HG03558 (cell line): ENCODE data around the gene ELK4.

ENCODE experiments used
- ATAC-seq: cut with Tn5 transposase; IDR thresholded peaks from one replicate; pipeline ENCODE4 v1.9.1; 2021; ENCODE audit warnings: moderate number of reproducible peaks; ENCODE audit not compliant: unreplicated experiment; ENCODE audit errors: extremely low read depth

The ELK4 gene

DNA sequence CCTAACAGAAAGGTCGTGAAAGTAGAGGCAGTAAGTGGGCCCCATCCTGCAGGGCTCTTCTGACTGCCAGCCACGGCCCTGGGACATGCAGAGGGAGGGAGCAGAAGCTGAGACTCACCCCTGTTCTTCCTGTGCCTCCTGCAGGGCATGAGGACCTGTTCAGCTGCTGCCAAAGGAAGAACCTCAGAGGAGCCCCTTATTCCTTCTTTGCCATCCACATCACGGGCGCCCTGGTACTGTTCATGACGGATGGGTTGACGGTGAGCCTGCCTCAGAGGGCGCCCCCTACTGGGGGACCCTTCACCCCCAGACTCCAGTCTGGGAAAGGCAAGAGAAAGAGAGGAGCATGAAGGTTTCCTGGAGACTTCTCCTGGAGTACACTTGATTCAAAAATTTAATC lies 47.1 kb downstream of the ELK4 start:
- ATAC-seq, result no peak

DNA sequence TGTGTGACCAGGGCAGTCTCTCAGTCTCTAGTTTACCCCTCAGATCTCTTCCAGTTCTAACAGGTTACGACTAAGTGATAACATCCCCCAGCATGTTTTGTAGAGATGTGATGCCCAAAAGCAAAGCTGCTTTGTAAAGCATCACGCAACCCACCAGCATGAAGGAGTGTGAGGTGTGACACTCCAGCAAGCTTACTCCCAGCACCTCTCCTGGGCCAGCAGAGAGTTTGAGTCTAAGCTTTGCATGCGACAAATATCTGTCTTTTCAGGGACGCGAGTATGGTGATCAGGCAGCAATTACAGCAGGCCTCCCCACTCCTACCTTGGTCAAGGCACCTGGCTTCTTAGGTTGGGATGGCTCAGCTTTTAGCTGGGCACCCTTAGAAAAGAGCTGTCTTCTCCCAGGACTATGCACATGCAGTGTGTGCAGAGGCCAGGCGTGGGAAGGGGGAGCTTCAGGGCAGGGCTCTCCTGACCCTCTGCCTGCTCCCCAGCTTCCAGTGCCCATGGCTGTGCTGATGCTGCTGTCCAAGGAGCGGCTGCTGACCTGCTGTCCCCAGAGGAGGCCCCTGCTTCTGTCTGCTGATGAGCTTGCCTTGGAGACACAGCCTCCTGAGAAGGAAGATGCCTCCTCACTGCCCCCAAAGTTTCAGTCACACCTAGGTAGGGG lies 48.2 kb downstream of the ELK4 start:
- no peak for ATAC-seq

DNA sequence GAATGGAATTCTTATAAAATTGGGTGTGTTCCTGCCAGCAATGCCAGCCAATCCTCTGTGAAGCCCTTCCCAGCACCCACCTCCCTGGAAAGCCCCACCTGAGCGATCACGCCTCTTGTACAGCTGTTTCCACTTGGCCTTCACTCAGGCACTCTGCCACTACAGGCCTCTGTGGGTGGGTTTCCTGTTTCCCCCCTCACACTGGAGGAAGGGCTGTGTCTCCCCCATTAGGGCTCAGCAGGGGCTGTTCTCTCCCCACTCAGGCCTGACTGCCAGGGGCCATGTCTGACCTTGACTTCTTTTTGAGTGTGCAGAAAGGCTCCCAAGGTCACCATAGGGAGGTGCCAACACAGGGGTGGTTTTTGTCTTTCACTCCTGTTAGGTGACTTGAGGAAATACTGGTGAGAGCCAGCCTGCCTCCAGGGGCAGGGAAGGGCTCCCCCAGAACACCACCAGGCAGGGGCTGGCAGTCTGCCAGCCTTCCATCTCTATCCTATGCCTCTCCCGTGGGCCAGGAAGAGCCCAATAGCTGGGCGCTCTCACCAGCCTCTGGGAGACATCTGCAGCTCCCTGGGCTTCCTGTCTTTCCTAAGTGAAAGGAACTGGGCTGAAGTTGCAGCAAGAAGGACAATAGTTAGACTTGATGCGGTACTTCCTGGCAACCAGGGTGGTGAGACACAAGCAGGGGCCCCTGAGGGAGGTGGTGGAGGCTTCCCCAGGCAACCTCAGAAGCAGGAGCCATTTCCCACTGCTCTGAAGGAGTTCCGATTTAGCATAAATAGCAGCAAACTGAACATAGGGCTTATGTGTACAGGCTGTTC lies 49.1 kb downstream of the ELK4 start:
- ATAC-seq, result no peak

DNA sequence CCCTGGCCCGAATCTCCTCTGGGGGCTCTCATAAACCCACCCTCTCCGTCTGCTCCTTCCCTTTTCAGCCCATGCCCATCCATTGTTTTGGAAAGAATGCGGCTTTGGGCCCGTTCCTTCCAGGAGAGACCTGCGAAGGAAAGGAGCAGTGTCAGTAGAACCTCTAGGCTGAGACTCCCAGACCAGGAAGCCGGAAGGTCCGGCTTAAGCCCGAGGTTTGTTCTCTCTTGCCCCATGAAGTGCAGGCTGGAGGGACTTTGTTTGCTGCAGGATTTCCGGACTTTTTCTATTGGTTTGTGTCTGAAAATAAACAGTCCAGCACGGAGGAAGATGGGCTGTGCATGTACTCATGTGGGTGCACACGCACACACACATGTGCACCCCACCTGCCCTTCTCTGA lies 49.8 kb downstream of the ELK4 start:
- ATAC-seq, result no peak

DNA sequence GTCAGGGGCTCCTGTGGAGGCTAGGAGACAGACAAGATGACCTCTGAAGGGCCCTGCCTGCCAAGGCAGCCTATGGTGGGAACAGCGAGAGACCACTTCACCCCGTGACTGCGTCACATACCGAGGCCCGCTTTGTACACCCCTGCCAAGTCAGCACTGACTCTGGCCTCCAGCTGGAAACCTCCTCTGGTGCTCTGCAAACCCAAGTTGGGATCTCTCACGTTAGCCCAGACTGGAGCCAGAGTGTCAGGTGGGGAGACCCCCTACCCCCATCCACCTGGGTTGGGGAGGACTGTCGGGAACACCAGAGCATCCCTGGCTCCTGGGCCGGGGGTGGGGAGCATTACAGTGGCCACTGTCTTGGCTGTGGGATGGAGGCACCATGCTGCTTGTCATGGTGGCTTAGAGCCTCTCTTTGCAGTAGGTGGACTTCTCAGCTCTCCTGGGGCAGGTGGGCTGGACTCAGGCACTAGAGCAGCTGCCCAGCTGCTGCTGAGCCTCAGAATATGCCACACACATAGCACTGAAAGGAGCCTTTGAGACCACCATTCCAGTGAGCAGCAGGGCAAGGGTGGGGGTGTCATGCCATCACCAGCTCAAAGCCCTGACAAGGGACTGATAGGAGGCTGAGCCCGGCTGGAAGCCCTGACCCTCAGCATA lies 50.4 kb downstream of the ELK4 start:
- ATAC-seq, result no peak

DNA sequence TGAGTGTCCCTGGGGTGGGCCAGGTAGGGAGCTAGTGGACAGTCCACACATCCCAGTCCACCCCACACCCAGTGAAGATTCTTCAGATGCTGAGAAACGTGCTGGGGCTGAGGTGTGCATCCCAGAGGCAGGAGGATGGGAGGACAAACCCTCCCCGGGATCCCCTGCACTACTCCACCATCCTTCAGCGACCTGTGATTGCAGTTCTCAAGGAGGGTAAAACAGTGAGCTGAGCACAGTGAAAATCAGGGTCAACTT lies 51.0 kb downstream of the ELK4 start:
- no peak for ATAC-seq

DNA sequence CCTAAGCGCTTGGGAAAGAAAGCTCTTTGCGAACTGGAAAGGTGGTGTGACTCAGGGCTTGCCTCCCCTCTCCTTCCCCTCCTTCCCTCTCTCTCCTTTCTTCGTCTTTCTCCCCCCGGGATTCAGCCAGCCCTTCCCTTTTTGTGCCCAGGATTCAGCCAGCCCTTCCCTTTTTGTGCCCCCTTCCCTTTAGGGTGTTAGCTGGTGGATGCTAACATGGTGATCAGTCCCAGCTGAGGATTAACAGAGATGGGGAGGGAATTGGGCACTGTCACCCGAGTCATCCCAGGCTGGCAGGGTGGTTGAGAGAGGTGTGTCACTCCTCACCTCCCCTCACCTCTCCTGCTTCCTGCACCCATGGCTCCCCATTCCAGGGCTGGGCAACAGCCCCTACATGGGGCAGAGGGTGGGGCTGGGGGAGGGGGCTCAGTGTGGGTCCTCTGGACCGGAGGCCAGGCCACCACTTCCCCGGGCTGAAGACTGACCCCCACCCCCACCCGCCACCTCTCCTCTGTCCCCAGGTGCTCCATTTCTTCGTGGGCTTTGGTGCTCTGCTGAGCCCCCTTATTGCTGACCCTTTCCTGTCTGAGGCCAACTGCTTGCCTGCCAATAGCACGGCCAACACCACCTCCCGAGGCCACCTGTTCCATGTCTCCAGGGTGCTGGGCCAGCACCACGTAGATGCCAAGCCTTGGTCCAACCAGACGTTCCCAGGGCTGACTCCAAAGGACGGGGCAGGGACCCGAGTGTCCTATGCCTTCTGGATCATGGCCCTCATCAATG lies 51.5 kb downstream of the ELK4 start:
- ATAC-seq, result no peak

DNA sequence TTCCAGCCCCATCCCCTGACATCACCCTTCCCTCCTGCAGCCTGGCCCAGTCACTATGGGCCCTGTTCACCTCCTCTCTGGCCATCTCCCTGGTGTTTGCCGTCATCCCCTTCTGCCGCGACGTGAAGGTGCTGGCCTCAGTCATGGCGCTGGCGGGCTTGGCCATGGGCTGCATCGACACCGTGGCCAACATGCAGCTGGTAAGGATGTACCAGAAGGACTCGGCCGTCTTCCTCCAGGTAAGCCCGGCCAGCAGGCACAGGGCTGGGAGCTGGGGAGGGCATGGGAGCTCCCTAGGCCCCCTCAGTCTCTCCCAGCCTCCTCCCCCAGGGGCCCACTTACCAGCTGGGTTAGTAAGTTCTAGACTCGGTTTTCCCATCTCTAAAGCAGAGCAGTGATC lies 52.1 kb downstream of the ELK4 start:
- ATAC-seq, result no peak

DNA sequence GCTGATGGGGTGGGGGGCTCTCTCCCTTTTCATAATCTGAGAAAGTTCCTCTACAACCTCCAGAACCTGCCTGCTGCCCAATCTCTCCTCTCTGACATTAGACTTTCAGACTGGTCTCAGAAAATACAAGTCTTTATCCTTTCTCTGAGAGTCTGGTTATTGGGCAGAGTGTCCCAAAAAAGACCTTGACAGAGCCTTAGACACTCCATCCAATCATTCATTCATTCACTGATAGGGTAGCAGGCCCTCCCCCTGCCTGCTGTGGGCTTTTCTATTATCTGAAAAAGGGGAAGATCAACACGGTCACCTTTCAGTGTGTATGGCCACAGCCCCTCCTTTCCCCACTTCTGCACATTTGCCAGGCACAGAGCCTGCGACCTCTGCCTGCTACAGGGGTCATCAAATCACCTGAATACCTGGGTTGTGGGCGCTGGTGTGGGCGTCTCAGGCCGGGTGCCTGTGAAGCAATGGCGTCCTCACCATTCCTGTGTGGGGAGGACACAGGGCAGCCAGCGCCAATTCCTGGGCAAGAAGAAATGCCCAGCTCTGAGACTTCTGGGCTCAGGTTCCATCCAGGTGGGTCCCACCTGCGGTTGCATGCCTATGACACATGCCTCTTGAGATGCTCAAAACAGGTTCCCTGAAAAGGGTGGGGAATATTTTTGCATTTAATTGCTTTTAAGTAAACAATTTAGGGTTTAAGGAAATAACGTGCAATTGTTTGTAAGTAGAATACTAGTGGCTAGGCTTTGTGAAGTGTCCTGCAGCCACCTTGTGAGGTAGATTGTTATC lies 52.8 kb downstream of the ELK4 start:
- ATAC-seq, result no peak

DNA sequence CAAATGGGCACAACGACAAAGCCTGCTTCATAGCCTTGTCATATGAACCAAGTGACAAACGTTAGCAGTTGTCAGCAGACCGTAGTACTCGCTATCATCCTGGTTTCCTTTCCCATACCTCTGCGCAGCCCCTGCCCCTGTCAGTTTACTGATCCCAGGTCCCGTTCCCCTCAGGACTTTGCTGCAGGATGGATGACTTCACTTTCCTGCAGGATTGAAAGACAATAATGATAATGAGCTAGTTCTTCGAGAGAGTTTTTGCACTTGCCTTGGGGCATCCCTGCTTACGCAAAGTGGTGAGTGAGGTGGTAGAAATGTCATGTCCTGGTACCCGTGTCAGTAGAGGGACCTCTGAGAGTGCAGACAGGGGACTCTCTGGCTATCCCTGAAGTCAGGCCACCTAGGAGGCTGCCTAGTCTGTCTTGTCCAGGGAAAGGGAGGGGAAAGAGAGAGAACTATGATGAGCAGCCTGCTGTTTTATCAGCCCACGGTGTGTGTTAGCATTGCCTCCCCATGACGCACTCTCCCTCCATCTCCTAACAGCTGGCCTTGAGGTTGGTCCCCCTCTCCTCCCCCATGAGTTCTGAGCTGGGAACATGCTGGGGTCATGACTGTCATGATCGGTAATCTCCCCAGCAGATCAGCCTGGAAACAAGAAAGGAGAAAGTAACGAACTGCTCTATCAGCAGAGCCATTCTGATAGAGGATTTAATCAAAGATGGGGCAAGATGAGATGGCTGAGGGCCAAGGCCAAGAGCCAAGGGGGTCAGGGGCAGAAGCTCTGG lies 53.7 kb downstream of the ELK4 start:
- no peak for ATAC-seq

DNA sequence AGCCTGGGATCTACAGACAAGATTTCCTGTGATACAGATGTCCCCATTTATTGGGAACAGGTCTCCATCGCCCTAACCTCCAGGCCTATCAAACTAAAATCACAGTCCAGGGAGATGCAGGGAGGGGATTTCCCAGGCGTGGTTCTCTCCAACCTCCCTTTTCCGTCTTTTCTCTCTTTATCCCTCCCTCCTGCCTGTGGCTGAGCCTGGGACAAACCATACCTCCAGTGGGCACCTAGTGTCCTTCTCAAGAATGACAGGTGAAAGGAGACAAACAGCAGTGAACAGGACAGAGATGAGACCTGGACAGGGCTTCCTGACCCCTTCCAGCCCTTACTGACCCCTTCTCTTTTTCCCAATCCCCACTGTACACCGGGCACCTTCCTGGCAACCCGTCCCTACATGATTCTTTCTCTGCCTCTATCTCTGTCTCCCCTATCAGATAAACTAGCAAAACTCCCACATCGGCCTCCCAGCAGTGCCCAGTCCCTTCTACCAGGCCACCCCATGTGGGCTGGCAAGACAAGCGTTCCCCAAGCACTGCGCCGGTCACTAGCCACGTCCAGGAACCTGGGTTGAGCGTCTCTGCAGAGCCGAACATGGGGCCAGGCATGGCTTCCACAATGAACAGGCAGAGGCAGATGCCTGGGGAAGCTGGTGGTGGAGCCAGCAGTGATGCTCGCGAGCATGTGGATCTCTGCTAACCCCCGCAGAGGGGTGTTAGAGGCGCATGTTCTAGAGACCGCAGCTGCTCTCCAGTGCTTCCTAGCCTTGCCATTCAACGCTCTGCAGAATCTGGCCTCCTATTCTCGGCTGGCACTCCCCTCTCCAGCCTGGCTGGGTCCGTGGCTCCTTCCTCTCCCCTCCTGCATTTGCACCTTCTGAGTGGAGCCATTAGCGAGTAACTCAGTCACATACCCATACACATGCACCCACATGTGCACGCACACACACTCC lies 54.7 kb downstream of the ELK4 start:
- ATAC-seq, result no peak

DNA sequence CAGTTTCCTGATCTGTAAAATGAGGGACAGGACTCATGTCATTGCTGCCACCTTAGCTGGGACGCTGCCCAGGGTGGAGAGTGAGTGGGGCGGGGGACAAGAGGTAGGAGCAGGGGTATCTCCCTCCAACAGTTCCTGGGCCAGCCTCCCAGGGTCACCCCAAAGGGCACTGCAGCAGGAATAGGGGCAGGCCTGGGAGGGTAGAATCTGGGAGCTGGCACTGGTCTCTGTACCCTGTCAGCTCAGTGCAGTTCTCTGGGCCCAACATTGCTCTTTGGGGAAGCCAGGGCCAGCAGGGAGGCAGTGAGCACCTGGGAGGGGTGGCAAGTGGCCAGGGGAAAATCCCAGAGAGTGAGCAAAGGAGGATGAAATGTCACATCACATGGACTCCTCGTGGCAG lies 55.8 kb downstream of the ELK4 start:
- ATAC-seq, result no peak

DNA sequence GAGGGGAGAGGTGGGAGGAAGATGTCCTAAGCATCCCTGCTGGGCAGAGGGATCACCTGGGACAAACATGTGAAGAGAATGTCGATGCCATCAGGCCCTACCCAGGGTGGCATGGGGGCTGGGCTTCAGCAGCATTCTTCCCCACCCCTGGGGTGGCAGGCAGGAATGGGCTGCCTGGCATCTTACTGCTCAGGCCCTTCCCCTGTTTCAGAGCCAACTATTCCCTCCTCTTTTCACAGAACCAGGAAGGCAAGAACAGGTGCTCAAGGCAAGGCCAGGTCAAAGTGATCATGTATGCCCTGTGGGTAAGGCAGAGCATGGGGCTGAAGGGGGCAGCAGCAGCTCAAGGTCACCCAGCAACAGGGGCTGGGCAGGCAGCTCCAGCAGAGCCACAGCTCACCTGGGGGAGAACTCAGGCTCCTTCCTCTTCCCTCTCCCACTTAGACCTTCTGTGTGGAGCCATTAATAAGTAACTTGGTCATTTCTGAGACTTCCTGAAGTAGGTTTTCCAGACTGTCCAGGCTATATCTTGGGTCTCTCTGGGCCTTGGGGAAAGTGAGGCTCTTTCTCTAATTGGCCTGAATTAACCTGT lies 56.4 kb downstream of the ELK4 start:
- no peak for ATAC-seq

DNA sequence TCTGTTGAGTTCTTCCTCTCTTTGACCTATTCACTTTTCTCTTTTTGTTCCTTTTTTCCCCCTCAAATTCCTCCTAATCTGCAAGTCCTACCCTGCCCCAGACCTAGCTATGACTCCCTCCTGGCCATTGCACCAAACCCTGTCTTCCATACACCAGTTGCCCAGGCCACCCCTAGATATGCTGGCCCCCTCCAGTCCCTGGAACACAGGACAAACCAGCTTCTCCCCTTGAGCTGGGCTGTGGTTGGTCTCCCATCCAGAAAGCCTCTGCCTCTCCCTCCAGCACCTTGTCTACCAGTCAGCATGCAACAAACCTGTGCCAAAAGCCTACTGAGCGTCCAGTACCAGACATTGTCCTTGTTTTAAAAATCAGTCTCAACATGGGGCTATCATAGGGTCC lies 59.4 kb downstream of the ELK4 start:
- no peak for ATAC-seq

DNA sequence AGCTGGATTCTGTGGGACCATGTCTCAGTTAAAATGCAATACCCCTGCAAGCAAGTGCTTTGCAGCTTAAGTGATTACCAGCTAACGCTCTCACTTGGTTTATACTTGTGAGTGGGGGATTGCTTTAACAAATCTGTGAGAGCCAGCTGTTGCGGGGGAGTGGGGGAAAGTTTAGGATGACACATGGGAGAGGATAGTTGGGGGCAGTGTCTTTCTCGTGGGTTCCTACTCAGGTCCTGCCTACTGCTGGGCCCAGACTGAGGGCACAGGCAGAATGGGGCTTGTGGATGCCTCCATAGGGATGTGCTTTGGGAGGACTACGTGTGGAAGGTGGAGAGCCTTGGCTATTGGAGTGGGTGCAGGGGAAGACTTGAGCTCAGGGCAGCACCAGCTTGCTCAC lies 60.1 kb downstream of the ELK4 start:
- no peak for ATAC-seq

DNA sequence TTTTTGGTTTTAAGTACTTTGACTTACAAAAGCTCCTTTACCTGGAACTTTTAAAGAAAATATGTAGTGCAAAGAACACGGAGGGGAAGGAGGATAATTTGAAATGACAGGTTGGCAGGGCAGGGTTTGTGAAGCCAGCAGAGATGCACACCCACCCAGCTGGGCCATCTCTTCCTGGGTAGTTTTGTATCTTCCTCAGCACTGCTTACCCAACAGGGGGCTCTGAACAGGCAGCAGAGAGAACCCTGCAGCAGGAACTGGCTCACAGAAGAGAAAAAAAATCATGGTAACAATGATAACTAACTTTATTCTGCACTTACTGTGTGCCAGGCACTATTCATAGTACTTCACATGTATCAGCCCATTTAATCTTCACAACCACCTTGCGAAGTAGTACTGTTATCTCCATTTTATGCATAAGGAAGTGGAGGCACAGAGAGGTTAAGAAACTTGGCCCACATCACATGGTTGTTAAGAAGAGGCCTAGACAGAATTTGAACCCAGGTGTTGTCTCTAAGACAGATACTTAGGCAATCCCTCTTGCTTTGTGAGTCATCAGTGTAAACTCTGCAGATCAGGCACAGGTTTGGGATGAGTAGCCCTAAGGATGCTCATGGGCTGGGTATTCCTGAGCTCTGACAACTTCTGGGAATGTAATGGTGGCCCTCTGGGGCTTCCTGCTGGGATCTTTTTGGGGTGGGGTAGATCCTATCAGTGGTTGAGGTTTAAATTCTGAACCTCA lies 60.8 kb downstream of the ELK4 start:
- ATAC-seq, result no peak

DNA sequence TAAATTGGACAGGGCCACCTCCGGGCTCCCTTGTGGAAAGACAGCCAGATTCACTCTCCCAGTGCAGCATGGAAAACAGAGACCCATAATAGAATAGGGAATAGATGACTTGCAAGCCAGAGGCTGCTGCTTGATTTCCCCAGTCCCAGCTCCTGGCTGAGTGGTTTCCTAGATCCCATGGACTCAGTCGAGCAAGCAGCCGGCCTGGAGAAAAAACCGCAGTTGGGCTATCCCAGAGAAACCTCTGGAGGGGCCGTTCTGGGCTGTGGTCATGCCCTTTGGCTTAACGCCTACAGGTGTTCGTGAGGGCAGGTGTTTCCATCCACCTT lies 61.7 kb downstream of the ELK4 start:
- no peak for ATAC-seq
